ENCODE data around the gene CNBD2. TPM values are rescaled to one million over a fixed set of nuclear protein-coding genes. Genes with fewer than 3 reads are reported as not detected.

CNBD2 gene
- total RNA-seq, 1 experiment from 2014 or later: 3.8 TPM

- ChIA-PET CTCF (interaction anchor here (0.9 to 1.5 kb wide), 2 partner anchors 42 to 168 kb away, joined by 3 to 4 read pairs; no protein-coding TSS in a partner anchor), POLR2A (interaction anchor here (0.6 kb wide), 1 partner anchor 543 kb away, joined by 3 read pairs; no protein-coding TSS in a partner anchor)
- ATAC-seq (no peak), DNase-seq (ENCODE audit: low spot score) (no peak)
- Mint-ChIP-seq H3K9me3 (no peaks in the 10 kb centered on the region), H3K27me3 (ENCODE audit: low read depth) (no peaks in the 10 kb centered on the region; the same call in 1 of the 2 replicates), H3K4me3 (no peak overlapping the region), H3K27ac (no peak overlapping the region), H3K36me3 (no peaks in the 10 kb centered on the region), H3K4me1 (no peaks in the 10 kb centered on the region)
- TF ChIP-seq TCF7 (CRISPR knock-in tag; IDR thresholded peaks at IDR 0.05; ENCODE audit: low read depth) (no peak), ZNF138 (CRISPR knock-in tag; conservative IDR thresholded peaks at IDR 0.05) (no peak), CREB1 (CRISPR knock-in tag; IDR thresholded peaks at IDR 0.05) (no peak), CREM (CRISPR knock-in tag; IDR thresholded peaks at IDR 0.05) (no peak), ATF1 (CRISPR knock-in tag; IDR thresholded peaks at IDR 0.05) (no peak), GRHL2 (CRISPR knock-in tag; IDR thresholded peaks at IDR 0.05; ENCODE audit: insufficient replicate concordance, severe bottlenecking) (no peak), ZNF425 (CRISPR knock-in tag; conservative IDR thresholded peaks at IDR 0.05) (no peak), NR2C2 (CRISPR knock-in tag; IDR thresholded peaks at IDR 0.05) (no peak), ZNF512 (CRISPR knock-in tag; IDR thresholded peaks at IDR 0.05; ENCODE audit: borderline replicate concordance) (no peak), E2F5 (CRISPR knock-in tag; IDR thresholded peaks at IDR 0.05) (no peak), FOXK1 (CRISPR knock-in tag; IDR thresholded peaks at IDR 0.05) (no peak), MAX (CRISPR knock-in tag; IDR thresholded peaks at IDR 0.05) (no peak), ZNF121 (CRISPR knock-in tag; IDR thresholded peaks at IDR 0.05) (no peak), TEAD4 (CRISPR knock-in tag; IDR thresholded peaks at IDR 0.05) (no peak), PRRX2 (CRISPR knock-in tag; IDR thresholded peaks at IDR 0.05) (no peak), PREB (CRISPR knock-in tag; IDR thresholded peaks at IDR 0.05; ENCODE audit: borderline replicate concordance) (no peak), NFYB (CRISPR knock-in tag; conservative IDR thresholded peaks at IDR 0.05; ENCODE audit: low read depth) (no peak)
Observed at GRCh38 chr20:36034875-36035274, 66.5 kb downstream of the CNBD2 start.

DNA sequence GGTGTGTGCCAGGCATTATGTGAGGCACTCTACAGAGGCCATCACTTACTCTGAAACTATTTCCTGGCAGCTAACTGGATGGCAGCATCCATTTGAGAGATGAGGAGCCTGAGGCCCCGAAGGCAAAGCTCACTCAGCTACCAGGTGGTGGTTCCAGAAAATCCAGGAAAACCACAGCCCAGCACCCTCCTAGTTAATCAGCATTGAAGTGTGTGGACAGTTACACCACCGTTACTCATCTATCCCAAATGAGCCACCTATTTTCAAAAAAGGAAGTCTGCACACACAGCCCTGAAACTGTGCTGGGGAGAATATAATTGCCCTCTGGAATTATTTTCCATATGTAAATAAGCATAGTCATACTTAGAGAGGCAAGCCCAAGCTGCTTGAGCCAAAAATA lies 67.4 kb downstream of the CNBD2 start:
- ATAC-seq (no peak), DNase-seq (ENCODE audit: low spot score) (no peak)
- ChIA-PET CTCF (interaction anchor here (1.5 kb wide), 1 partner anchor 43 kb away, joined by 4 read pairs; no protein-coding TSS in a partner anchor), POLR2A (no interaction called here)
- Mint-ChIP-seq H3K4me1 (no peaks in the 10 kb centered on the region), H3K27ac (no peak overlapping the region), H3K4me3 (no peak overlapping the region), H3K9me3 (no peaks in the 10 kb centered on the region), H3K36me3 (no peaks in the 10 kb centered on the region), H3K27me3 (ENCODE audit: low read depth) (no peaks in the 10 kb centered on the region; the same call in 1 of the 2 replicates)
- TF ChIP-seq PREB (CRISPR knock-in tag; IDR thresholded peaks at IDR 0.05; ENCODE audit: borderline replicate concordance) (no peak), CREB1 (CRISPR knock-in tag; IDR thresholded peaks at IDR 0.05) (no peak), FOXP4 (CRISPR knock-in tag; IDR thresholded peaks at IDR 0.05) (no peak), NR3C1 (CRISPR knock-in tag; conservative IDR thresholded peaks at IDR 0.05; ENCODE audit: low read depth) (no peak), ZNF396 (CRISPR knock-in tag; IDR thresholded peaks at IDR 0.05; ENCODE audit: borderline replicate concordance) (no peak), MXD4 (CRISPR knock-in tag; IDR thresholded peaks at IDR 0.05; ENCODE audit: borderline replicate concordance) (no peak)
- TF ChIP-seq, protein P1, sequence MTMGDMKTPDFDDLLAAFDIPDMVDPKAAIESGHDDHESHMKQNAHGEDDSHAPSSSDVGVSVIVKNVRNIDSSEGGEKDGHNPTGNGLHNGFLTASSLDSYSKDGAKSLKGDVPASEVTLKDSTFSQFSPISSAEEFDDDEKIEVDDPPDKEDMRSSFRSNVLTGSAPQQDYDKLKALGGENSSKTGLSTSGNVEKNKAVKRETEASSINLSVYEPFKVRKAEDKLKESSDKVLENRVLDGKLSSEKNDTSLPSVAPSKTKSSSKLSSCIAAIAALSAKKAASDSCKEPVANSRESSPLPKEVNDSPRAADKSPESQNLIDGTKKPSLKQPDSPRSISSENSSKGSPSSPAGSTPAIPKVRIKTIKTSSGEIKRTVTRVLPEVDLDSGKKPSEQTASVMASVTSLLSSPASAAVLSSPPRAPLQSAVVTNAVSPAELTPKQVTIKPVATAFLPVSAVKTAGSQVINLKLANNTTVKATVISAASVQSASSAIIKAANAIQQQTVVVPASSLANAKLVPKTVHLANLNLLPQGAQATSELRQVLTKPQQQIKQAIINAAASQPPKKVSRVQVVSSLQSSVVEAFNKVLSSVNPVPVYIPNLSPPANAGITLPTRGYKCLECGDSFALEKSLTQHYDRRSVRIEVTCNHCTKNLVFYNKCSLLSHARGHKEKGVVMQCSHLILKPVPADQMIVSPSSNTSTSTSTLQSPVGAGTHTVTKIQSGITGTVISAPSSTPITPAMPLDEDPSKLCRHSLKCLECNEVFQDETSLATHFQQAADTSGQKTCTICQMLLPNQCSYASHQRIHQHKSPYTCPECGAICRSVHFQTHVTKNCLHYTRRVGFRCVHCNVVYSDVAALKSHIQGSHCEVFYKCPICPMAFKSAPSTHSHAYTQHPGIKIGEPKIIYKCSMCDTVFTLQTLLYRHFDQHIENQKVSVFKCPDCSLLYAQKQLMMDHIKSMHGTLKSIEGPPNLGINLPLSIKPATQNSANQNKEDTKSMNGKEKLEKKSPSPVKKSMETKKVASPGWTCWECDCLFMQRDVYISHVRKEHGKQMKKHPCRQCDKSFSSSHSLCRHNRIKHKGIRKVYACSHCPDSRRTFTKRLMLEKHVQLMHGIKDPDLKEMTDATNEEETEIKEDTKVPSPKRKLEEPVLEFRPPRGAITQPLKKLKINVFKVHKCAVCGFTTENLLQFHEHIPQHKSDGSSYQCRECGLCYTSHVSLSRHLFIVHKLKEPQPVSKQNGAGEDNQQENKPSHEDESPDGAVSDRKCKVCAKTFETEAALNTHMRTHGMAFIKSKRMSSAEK (CRISPR knock-in tag; IDR thresholded peaks at IDR 0.05; ENCODE audit: borderline replicate concordance): no peak

Measured in WTC11 (cell line).